ENCODE results near the gene RCC1. TPM values are rescaled to one million over a fixed set of nuclear protein-coding genes. Genes with fewer than 3 reads are reported as not detected.
"Not testable (repeated sequence)": the region's sequence is repeated elsewhere in the genome, so short reads cannot be mapped to it uniquely, and the experiment has no call there.

RCC1 gene
- total RNA-seq, 1 experiment from 2014 or later = 136 TPM

- Histone ChIP-seq H3K27me3 (ENCODE audit: control insufficient read depth, insufficient read depth, low read length) (no peaks in the 10 kb centered on the region), H3K36me3 (replicated peaks; ENCODE audit: control insufficient read depth, insufficient read depth, low read length) (peaks cover 3% of the 10 kb centered on the region), H3K4me3 (ENCODE audit: insufficient read depth, low read depth, low read length) (no peak overlapping the region)
- DNase-seq = peak; percentile 19
Observed at GRCh38 chr1:28519946-28520725, 14.3 kb downstream of the RCC1 start.

GRCh38 chr1:28520796-28521195 lies 15.0 kb downstream of the RCC1 start:
- not testable (repeated sequence) for H3K27me3 ChIP-seq (ENCODE audit: control insufficient read depth, insufficient read depth, low read length); H3K36me3 ChIP-seq (replicated peaks; ENCODE audit: control insufficient read depth, insufficient read depth, low read length); DNase-seq; H3K4me3 ChIP-seq (ENCODE audit: insufficient read depth, low read depth, low read length)

- Histone ChIP-seq H3K36me3 (replicated peaks; ENCODE audit: control insufficient read depth, insufficient read depth, low read length) (peaks cover 3% of the 10 kb centered on the region), H3K4me3 (ENCODE audit: insufficient read depth, low read depth, low read length) (no peak overlapping the region), H3K27me3 (ENCODE audit: control insufficient read depth, insufficient read depth, low read length) (no peaks in the 10 kb centered on the region)
- peak; percentile 17 for DNase-seq
Observed at GRCh38 chr1:28521502-28522164, 15.8 kb downstream of the RCC1 start.

- not testable (repeated sequence) for H3K4me3 ChIP-seq (ENCODE audit: insufficient read depth, low read depth, low read length); H3K27me3 ChIP-seq (ENCODE audit: control insufficient read depth, insufficient read depth, low read length); DNase-seq; H3K36me3 ChIP-seq (replicated peaks; ENCODE audit: control insufficient read depth, insufficient read depth, low read length)
Observed at GRCh38 chr1:28522537-28522936, 16.7 kb downstream of the RCC1 start.

GRCh38 chr1:28525002-28525642 lies 19.3 kb downstream of the RCC1 start:
- not testable (repeated sequence) for DNase-seq; H3K27me3 ChIP-seq (ENCODE audit: control insufficient read depth, insufficient read depth, low read length); H3K36me3 ChIP-seq (replicated peaks; ENCODE audit: control insufficient read depth, insufficient read depth, low read length); H3K4me3 ChIP-seq (ENCODE audit: insufficient read depth, low read depth, low read length)

GRCh38 chr1:28526886-28527285 lies 21.0 kb downstream of the RCC1 start:
- DNase-seq = no peak
- peaks cover 14% of the 10 kb centered on the region for H3K36me3 ChIP-seq (replicated peaks; ENCODE audit: control insufficient read depth, insufficient read depth, low read length)
- H3K4me3 ChIP-seq (ENCODE audit: insufficient read depth, low read depth, low read length) = no peak overlapping the region
- H3K27me3 ChIP-seq (ENCODE audit: control insufficient read depth, insufficient read depth, low read length) = no peaks in the 10 kb centered on the region

- peak; percentile 52 for DNase-seq
- Histone ChIP-seq H3K4me3 (ENCODE audit: insufficient read depth, low read depth, low read length) (no peak overlapping the region), H3K27me3 (ENCODE audit: control insufficient read depth, insufficient read depth, low read length) (no peaks in the 10 kb centered on the region), H3K36me3 (replicated peaks; ENCODE audit: control insufficient read depth, insufficient read depth, low read length) (peaks cover 23% of the 10 kb centered on the region)
Observed at GRCh38 chr1:28530456-28530855, 24.6 kb downstream of the RCC1 start.

- Histone ChIP-seq H3K36me3 (replicated peaks; ENCODE audit: control insufficient read depth, insufficient read depth, low read length) (peaks cover 44% of the 10 kb centered on the region), H3K27me3 (ENCODE audit: control insufficient read depth, insufficient read depth, low read length) (no peaks in the 10 kb centered on the region), H3K4me3 (ENCODE audit: insufficient read depth, low read depth, low read length) (no peak overlapping the region)
- DNase-seq = no peak
Observed at GRCh38 chr1:28534671-28535070, 28.8 kb downstream of the RCC1 start.

- DNase-seq = peak; percentile 15
- H3K4me3 ChIP-seq (ENCODE audit: insufficient read depth, low read depth, low read length) = no peak overlapping the region
- H3K36me3 ChIP-seq (replicated peaks; ENCODE audit: control insufficient read depth, insufficient read depth, low read length) = peaks cover 40% of the 10 kb centered on the region
- no peaks in the 10 kb centered on the region for H3K27me3 ChIP-seq (ENCODE audit: control insufficient read depth, insufficient read depth, low read length)
Observed at GRCh38 chr1:28535180-28535579, 29.3 kb downstream of the RCC1 start.

- H3K27me3 ChIP-seq (ENCODE audit: control insufficient read depth, insufficient read depth, low read length) = no peaks in the 10 kb centered on the region
- H3K4me3 ChIP-seq (ENCODE audit: insufficient read depth, low read depth, low read length) = no peak overlapping the region
- H3K36me3 ChIP-seq (replicated peaks; ENCODE audit: control insufficient read depth, insufficient read depth, low read length) = peaks cover 27% of the 10 kb centered on the region
- no peak for DNase-seq
Observed at GRCh38 chr1:28537457-28538199, 31.8 kb downstream of the RCC1 start.

- no peaks in the 10 kb centered on the region for H3K27me3 ChIP-seq (ENCODE audit: control insufficient read depth, insufficient read depth, low read length)
- no peak overlapping the region for H3K4me3 ChIP-seq (ENCODE audit: insufficient read depth, low read depth, low read length)
- DNase-seq = no peak
- peaks cover 27% of the 10 kb centered on the region for H3K36me3 ChIP-seq (replicated peaks; ENCODE audit: control insufficient read depth, insufficient read depth, low read length)
Observed at GRCh38 chr1:28538286-28538685, 32.4 kb downstream of the RCC1 start.

GRCh38 chr1:28540651-28541050 lies 34.8 kb downstream of the RCC1 start:
- H3K4me3 ChIP-seq (ENCODE audit: insufficient read depth, low read depth, low read length) = no peak overlapping the region
- peaks cover 20% of the 10 kb centered on the region for H3K36me3 ChIP-seq (replicated peaks; ENCODE audit: control insufficient read depth, insufficient read depth, low read length)
- H3K27me3 ChIP-seq (ENCODE audit: control insufficient read depth, insufficient read depth, low read length) = no peaks in the 10 kb centered on the region
- no peak for DNase-seq

- not testable (repeated sequence) for H3K4me3 ChIP-seq (ENCODE audit: insufficient read depth, low read depth, low read length); H3K27me3 ChIP-seq (ENCODE audit: control insufficient read depth, insufficient read depth, low read length); DNase-seq
- H3K36me3 ChIP-seq (replicated peaks; ENCODE audit: control insufficient read depth, insufficient read depth, low read length) = peaks cover 12% of the 10 kb centered on the region
Observed at GRCh38 chr1:28541414-28542015, 35.7 kb downstream of the RCC1 start.

GRCh38 chr1:28545246-28545628 lies 39.4 kb downstream of the RCC1 start:
- no peak for DNase-seq
- H3K27me3 ChIP-seq (ENCODE audit: control insufficient read depth, insufficient read depth, low read length) = no peaks in the 10 kb centered on the region
- H3K36me3 ChIP-seq (replicated peaks; ENCODE audit: control insufficient read depth, insufficient read depth, low read length) = no peaks in the 10 kb centered on the region
- no peak overlapping the region for H3K4me3 ChIP-seq (ENCODE audit: insufficient read depth, low read depth, low read length)

All from H7 (cell line).